ENCODE measurements around the gene SLC24A3. TPM values are rescaled to one million over a fixed set of nuclear protein-coding genes. Genes with fewer than 3 reads are reported as not detected.
"Not testable (repeated sequence)": the region's sequence is repeated elsewhere in the genome, so short reads cannot be mapped to it uniquely, and the experiment has no call there.

The SLC24A3 gene
- total RNA-seq, 1 donor from 2014 or later, result 0.10 TPM

GRCh38 chr20:19749618-19750071 is 537.2 kb downstream of the SLC24A3 start:
- Mint-ChIP-seq H3K27ac (ENCODE audit: unreplicated experiment) (no peak overlapping the region), H3K9me3 (ENCODE audit: low read depth) (no peaks in the 10 kb centered on the region)

GRCh38 chr20:19750101-19750606 is 537.7 kb downstream of the SLC24A3 start:
- no peak overlapping the region for H3K4me3 Mint-ChIP-seq (ENCODE audit: unreplicated experiment)
- no peaks in the 10 kb centered on the region for H3K36me3 Mint-ChIP-seq (ENCODE audit: low read depth)
- no peak for DNase-seq (ENCODE audit: low spot score)
- H3K4me1 Mint-ChIP-seq (ENCODE audit: low read depth), result no peaks in the 10 kb centered on the region
- H3K27me3 Mint-ChIP-seq (ENCODE audit: low read depth), result no peaks in the 10 kb centered on the region
- H3K9me3 Mint-ChIP-seq (ENCODE audit: low read depth), result no peaks in the 10 kb centered on the region
- H3K27ac Mint-ChIP-seq (ENCODE audit: unreplicated experiment), result no peak overlapping the region
- TF ChIP-seq CTCF (IDR thresholded peaks at IDR 0.05), result no peak

More at GRCh38 chr20:19749618-19750071, 537.2 kb downstream of the SLC24A3 start:
- no peak for TF ChIP-seq CTCF (IDR thresholded peaks at IDR 0.05)
- H3K36me3 Mint-ChIP-seq (ENCODE audit: low read depth), result no peaks in the 10 kb centered on the region
- H3K4me1 Mint-ChIP-seq (ENCODE audit: low read depth), result no peaks in the 10 kb centered on the region
- DNase-seq (ENCODE audit: low spot score), result no peak
- no peak overlapping the region for H3K4me3 Mint-ChIP-seq (ENCODE audit: unreplicated experiment)
- no peaks in the 10 kb centered on the region for H3K27me3 Mint-ChIP-seq (ENCODE audit: low read depth)

GRCh38 chr20:19750907-19751636 is 538.6 kb downstream of the SLC24A3 start:
- no peaks in the 10 kb centered on the region for H3K4me1 Mint-ChIP-seq (ENCODE audit: low read depth)

GRCh38 chr20:19754201-19754600 is 541.8 kb downstream of the SLC24A3 start:
- not testable (repeated sequence) for DNase-seq (ENCODE audit: low spot score); H3K9me3 Mint-ChIP-seq (ENCODE audit: low read depth); H3K27ac Mint-ChIP-seq (ENCODE audit: unreplicated experiment); H3K4me3 Mint-ChIP-seq (ENCODE audit: unreplicated experiment); H3K36me3 Mint-ChIP-seq (ENCODE audit: low read depth); H3K27me3 Mint-ChIP-seq (ENCODE audit: low read depth)
- H3K4me1 Mint-ChIP-seq (ENCODE audit: low read depth), result peaks cover 16% of the 10 kb centered on the region

More at GRCh38 chr20:19750907-19751636, 538.6 kb downstream of the SLC24A3 start:
- Mint-ChIP-seq H3K27me3 (ENCODE audit: low read depth) (no peaks in the 10 kb centered on the region), H3K27ac (ENCODE audit: unreplicated experiment) (no peak overlapping the region), H3K9me3 (ENCODE audit: low read depth) (no peaks in the 10 kb centered on the region), H3K4me3 (ENCODE audit: unreplicated experiment) (no peak overlapping the region), H3K36me3 (ENCODE audit: low read depth) (no peaks in the 10 kb centered on the region)
- no peak for TF ChIP-seq CTCF (IDR thresholded peaks at IDR 0.05)
- no peak for DNase-seq (ENCODE audit: low spot score)

GRCh38 chr20:19756761-19757486 is 544.5 kb downstream of the SLC24A3 start:
- H3K4me3 Mint-ChIP-seq (ENCODE audit: unreplicated experiment), result peak overlapping the region; percentile 90
- no peaks in the 10 kb centered on the region for H3K36me3 Mint-ChIP-seq (ENCODE audit: low read depth)
- no peak for DNase-seq (ENCODE audit: low spot score)
- H3K9me3 Mint-ChIP-seq (ENCODE audit: low read depth), result no peaks in the 10 kb centered on the region
- peaks cover 34% of the 10 kb centered on the region for H3K4me1 Mint-ChIP-seq (ENCODE audit: low read depth)
- peak; percentile 13 for TF ChIP-seq CTCF (IDR thresholded peaks at IDR 0.05)
- peak overlapping the region; percentile 96 for H3K27ac Mint-ChIP-seq (ENCODE audit: unreplicated experiment)
- no peaks in the 10 kb centered on the region for H3K27me3 Mint-ChIP-seq (ENCODE audit: low read depth)

All from chondrocyte (in vitro differentiated cells).